ENCODE results near the gene CDH23.
"Not testable (repeated sequence)": the region's sequence is repeated elsewhere in the genome, so short reads cannot be mapped to it uniquely, and the experiment has no call there.

The CDH23 gene

GRCh38 chr10:71588685-71589084 lies 192.0 kb downstream of the CDH23 start:
- DNase-seq, result no peak

GRCh38 chr10:71589617-71590551 lies 193.2 kb downstream of the CDH23 start:
- no peak for DNase-seq

- DNase-seq, result no peak
Measured at GRCh38 chr10:71590781-71591350, 194.1 kb downstream of the CDH23 start.

GRCh38 chr10:71594934-71595571 lies 198.3 kb downstream of the CDH23 start:
- no peak for DNase-seq

GRCh38 chr10:71595649-71596048 lies 198.9 kb downstream of the CDH23 start:
- no peak for DNase-seq

GRCh38 chr10:71596127-71596526 lies 199.4 kb downstream of the CDH23 start:
- DNase-seq, result no peak

DNA sequence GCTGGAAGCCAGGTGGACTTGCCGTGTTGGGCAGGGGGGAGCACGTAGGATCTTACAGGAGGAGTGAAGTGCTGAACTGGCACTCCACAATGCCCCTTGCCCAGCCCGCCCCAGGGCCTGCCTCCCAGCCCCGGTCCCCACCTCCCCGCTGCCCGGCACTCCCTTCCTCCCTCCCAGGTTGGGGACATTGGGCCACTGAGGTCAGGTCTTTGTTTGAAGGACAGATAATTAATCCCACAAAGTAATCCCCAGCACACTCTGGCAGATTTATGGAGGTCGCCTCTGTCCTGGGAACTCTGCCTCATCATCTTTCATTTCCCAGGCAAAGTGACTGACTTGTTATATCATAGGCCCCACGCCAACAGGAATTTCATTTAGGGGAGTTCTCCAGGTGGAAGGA lies 200.0 kb downstream of the CDH23 start:
- DNase-seq, result no peak

GRCh38 chr10:71597821-71598498 lies 201.2 kb downstream of the CDH23 start:
- no peak for DNase-seq

DNA sequence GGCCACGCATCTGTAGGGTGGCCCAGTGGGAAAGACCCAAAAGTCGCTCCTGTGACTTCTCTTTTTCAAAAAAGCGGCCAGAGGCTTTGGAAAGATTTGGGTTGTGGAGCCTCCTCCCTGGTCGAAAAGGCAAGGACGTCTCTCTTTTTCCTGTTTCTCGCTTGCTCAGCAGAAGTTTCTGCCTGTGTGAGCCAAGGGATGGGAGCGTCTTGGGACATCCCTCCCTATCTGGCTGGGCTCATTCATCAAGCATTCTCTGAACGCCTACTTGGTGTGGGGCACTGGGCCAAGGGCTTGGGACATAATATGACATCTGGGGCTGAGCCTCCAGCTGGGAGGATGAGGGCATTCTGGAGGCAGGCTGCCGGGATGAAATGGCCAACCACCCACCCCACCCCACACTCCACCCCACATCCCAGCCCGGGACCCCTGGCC lies 201.9 kb downstream of the CDH23 start:
- DNase-seq, result no peak

DNA sequence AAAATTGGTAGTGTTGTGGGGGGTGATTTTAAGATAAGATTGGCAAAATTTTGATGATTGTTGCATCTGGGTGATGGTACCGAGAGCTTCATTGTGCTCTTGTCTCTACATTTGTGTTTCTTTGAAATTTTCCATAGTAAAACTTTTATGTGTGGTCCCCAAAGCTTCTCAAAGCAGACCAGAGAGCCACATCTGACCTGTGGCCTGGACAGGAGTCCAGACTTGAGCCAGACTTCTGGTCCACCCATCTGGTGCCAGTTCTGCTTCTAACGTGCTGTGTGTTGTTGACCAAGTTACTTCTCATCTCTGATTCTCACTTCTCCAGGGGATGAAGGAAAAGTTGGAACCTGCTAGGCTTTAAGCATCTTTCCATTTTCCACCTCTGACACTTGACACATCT lies 202.8 kb downstream of the CDH23 start:
- DNase-seq, result no peak

- not testable (repeated sequence) for DNase-seq
Measured at GRCh38 chr10:71600242-71600641, 203.5 kb downstream of the CDH23 start.

DNA sequence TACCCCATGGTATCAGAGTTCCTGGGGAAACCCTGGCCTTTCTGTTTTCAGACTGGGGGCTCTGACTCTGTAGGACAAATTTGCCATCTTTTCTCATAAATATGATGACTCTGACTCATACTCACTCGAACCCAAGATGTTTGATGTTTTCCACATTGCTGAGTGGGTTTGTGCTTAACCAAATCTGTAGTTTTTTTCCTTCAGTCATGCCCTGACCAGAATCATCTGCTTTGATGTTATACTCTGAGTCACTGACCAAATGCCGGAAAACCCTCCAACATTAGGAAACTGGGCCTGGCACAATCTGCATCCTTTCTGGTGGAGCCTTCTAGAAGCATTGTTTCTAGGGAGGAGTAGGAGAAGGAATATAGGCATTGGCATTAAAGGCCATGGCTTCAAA lies 204.1 kb downstream of the CDH23 start:
- no peak for DNase-seq

- no peak for DNase-seq
Measured at GRCh38 chr10:71601273-71601672, 204.6 kb downstream of the CDH23 start.

DNA sequence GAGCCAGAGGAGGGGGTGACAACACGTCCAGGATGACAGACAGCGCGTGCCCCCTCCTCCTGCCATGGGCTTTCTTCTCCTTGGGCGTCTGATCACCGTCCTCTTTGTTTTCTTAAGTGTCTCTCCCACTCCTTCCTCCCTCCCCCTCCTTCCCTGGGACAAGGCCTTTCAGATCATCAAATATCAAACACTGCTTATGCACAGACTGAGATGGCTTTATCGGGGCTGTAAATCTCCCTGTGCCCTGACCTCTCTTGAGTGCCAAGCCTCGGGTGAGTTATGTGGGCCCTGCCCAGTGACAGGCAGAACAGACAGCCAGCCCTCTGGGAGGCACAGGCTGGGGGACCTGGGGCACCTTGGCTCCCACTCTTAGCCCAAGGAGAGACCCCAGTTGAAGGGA lies 206.4 kb downstream of the CDH23 start:
- DNase-seq, result no peak

DNA sequence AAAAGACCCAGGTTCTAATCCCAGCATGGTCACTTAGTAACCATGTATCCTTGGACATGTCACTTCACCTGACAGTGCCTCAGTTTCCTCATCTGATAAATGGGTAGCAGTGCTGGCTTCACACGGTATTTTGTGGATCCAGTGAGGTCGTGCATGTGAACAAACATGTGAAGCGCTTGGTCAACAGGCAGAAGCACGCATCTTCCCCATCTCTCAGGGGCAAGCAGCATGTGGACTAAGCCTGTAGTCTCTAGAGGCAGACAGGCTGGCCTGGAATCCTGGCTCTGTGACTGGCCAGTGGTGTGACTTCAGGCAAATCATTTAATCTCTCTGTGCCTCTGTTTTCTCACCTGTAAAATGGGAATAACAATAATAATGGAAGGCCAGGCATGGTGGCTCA lies 207.0 kb downstream of the CDH23 start:
- no peak for DNase-seq

DNA sequence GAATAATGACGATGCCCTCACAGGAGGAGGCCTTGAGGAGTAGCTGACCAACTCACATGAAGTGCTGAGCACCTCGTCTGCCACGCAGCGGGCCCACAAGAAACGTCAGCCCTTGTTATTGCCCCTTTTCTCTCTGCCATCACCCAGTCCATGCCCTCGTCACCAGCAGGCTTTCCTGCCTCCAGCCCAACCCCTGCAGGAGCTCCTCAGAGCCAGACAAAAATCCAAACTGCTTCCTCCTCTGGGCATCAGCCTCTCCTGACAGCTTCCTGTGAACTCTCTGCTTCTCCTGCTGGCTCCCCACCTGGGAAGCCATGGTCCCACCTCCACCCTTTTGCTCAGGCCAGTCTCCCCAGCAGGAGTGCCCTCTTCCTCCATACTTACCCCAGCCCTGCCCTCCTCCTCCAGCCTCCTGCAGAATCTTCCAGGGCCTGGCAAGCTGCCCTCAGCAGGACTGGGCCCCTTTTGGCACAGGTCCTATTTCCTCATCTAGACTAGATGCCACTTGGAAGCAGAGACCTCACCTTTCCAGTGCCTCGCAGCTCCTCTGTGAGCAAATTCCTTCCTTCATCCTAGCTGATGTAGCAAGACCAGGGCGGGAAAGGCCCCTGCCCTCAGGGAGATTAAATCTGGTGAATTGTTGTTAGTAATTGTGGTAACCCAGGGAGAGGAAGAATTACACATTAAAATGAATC lies 207.8 kb downstream of the CDH23 start:
- no peak for DNase-seq

DNA sequence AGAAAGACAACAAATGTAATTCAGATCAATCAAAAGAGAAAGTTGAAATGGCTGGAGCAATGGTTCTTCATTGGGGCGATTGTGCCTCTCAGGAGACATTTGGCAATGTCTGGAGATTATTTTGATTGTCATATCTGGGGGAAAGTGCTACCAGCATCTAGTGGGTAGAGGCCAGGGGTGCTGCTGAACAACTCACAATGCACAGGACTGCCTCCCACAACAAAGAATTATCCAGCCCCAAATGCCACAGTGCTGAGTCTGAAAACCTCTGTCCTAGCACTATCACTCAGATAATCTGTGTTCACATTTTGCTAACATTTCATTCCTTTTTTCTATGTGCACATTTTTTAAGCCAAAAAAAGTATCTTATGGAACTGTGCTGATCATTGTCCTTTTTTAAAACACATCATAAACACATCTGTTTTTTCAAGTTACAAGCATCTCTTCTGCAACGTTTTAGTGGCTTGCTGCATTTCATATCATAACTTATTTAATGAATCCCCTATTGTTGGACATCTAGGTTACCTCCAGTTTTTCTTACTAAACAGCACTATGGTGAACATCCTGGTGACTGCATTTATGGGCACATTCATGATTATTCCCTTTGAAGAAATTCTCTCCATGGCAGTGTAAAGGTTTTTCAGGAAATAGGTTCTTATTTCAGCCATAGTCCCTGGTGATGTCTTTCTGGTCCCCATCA lies 208.7 kb downstream of the CDH23 start:
- no peak for DNase-seq

DNA sequence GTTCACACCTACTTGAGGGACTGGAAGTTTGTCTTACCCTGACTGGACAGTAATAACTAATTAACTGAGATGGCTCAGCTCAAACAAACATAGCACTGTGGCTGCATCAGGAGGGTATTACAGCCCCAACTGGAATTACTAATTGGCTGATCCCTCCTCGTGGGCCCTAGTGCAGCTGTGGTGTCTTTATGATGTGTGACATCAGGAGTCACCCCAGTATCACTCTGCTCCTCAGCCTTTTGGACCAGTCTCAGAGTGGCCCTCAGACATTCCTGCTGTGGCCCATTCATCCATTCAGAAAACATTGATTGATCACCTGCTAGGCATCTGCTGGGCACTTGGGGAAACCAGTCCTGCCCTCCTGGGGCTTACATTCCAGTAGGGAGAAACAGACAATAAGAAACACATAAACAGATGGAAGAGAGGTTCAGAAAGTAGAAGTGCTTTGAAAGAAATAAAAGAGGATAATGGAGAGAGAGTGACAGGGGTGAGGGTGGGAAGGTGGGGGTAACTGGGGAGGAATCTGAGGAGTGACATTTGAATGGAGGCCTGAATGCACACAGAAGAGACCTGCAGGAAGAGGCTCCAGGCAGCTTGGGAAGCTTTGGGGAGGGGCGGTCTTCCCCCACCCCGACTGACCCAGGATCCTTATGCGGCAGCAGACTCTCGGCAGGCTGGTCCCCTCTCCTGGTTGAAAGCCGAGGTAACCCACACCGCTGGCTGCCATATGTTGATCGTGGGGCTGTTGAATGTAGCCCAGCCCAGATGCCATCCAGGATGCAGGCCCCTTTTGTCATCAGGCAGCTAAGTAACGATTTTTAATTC lies 209.7 kb downstream of the CDH23 start:
- no peak for DNase-seq

GRCh38 chr10:71607082-71607443 lies 210.3 kb downstream of the CDH23 start:
- DNase-seq, result no peak

GRCh38 chr10:71608819-71609768 lies 212.4 kb downstream of the CDH23 start:
- no peak for DNase-seq
